ENCODE results near the gene WASF3.

- TF ChIP-seq POLR2A (IDR thresholded peaks at IDR 0.05; ENCODE audit: low read depth, low read length) (no peak), POLR2AphosphoS5 (IDR thresholded peaks at IDR 0.05; ENCODE audit: low read depth, low read length) (no peak), TAF1 (IDR thresholded peaks at IDR 0.05; ENCODE audit: low read depth, low read length) (no peak), POU2F2 (IDR thresholded peaks at IDR 0.05; ENCODE audit: low read depth, low read length) (no peak), SPI1 (IDR thresholded peaks at IDR 0.05; ENCODE audit: low read depth, low read length) (no peak), PAX5 (IDR thresholded peaks at IDR 0.05; ENCODE audit: insufficient read depth, low read length, severe bottlenecking) (no peak)
Measured at GRCh38 chr13:26526702-26527216, 30.7 kb upstream of the WASF3 start.
